Left hindlimb (tissue), 1 donor: ENCODE measurements around the gene COL19A1.
"Not testable (repeated sequence)": the region's sequence is repeated elsewhere in the genome, so short reads cannot be mapped to it uniquely, and the experiment has no call there.

Source experiments
- DNase-seq: peaks from one replicate; pipeline ENCODE4 v3.0.0-alpha.2; 2018

The COL19A1 gene

DNA sequence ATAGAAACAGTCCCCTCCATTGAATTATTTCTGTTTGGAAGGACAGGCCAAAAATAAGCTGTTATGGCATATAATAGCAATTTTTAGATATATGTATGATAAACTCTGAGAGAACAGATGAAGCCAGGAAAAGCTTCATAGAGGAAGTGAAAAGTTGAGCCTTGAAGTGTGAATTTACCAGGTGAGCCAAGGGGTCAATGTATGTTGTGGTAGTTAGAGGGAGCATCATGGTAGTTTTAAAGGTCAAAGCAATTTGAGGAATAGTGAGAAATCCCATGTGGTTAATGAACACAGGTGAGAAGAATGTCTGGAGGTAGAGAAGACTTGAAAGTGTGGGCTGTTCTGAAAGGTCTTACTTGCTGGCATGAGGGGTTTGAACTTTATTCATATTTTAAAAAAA lies 47.0 kb downstream of the COL19A1 start:
- no peak for DNase-seq

DNA sequence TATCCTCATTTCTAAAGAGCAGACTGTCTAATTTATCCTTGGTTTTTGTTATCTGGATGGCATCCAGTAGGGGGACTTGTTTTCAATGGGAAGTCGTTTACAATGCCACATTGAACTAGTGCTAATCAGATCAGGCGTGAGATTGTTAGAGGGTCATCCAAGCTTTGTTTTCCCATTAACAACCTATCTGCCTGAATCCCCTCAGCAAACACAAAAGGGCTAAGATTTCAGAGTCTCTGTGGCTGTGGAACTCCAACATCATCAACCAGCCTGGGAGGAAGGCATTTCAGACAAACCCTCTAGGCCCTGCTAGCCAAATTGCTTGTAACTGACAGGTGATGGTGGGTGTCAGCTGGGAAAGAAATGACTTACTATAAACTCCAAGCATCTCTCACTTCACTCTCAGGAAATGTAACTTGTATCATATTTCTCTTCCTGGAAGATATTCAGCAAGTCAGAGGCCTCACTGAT lies 47.7 kb downstream of the COL19A1 start:
- DNase-seq = no peak

DNA sequence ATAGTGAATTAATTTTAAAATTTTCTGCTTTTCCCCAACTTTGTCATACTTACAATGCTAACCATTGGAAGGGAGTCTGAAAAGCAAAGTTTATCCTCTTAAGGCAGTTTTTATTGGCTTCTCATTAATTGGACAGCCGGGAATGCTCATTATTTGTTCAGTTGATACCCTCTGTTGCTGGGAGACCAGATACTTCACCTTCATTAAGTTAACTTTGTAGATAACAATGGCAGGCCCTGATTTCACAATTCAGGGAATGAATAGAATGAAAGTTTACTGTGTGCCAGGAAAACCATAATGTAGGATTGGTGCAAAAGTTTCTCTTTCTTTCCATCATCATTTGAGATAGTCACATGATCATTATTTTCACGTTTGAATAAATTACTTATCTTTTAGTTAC lies 49.0 kb downstream of the COL19A1 start:
- DNase-seq = no peak

DNA sequence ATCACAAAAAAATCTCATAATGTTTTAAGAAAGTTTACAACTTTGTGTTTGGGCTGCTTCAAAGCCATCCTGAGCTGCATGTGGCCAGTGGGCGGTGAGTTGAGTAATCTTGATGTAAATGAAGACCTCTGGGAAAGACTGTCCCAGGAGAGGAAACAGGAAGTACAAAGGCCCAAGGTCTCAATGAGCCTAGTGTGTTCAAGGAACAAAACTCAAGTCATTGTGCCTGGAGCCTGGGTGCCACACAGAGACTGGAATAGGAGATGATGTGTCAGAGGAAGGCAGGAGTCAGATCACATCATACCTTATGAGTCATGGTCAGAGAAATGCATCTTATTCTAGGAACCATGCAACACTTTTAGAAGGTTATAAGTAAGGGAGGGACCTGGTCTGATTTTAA lies 51.5 kb downstream of the COL19A1 start:
- no peak for DNase-seq

DNA sequence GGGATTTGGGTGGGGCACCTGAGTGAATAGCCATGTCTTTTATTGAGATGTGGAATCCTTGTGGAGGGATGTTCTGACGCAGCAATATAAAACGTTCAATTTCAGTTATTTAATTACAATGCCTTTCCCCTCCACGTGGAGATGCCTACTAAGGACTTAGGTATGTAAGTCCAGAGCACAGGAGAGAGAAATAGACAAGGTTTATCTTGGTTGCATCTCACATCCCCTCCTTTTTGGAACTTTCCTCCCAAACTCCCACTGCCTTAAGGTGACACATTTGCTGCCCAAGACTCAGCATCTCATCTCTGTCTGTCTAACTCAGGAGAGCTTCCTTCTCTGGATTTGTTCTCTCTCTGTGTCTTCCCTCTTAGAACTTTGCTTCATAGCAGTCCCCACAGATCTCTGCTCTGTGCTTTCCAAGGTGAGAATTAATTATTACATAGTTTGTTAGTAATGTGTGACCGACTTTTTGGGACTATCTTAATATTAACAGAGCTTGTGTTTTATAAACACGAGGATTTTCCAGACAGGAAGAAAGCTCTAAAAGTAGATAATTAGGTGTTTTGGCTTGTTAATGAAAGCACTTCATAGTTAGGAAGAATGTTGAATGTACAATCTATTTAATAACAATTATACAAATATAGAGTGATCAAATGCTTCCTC lies 52.6 kb downstream of the COL19A1 start:
- DNase-seq = no peak

DNA sequence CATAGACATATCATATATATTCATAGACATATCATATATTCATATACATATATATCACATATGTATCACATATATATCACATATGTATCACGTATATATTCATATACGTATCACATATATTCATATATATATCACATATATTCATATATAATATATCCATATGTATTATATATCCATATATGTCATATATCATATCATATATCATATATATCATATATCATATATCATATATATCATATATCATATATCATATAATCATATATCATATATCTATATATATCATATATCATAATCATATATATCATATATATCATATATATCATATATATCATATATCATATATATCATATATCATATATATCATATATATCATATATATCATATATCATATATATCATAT lies 54.7 kb downstream of the COL19A1 start:
- not testable (repeated sequence) for DNase-seq

DNA sequence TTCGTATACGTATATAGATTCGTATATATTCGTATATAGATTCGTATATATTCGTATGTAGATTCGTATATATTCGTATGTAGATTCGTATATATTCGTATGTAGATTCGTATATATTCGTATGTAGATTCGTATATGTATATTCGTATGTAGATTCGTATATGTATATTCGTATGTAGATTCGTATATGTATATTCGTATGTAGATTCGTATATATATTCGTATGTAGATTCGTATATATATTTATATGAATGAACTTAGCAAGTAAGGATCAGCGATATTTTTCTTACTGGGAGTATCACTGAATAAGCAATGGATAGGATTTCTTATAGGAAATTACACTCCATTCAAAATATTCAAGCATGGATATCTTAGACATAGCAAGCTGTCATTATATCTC lies 55.3 kb downstream of the COL19A1 start:
- DNase-seq = not testable (repeated sequence)

DNA sequence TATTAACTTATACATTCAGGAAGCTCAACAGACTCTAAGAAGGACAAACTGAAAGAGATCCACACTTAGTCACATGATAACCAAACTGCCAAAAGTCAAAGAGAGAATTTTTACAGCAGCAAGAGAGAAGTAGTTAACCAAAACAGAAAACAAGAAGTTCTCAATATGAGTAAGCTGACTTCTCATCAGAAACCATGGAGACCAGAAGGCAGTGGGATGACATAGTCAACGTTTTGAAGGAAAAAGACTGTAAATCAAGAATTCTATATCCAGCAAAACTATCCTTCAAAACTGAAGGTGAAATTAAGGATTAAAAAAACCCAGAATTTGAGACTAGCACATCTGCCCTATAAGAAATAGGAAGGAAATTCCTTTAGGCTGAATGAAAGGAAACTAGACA lies 60.4 kb downstream of the COL19A1 start:
- no peak for DNase-seq

DNA sequence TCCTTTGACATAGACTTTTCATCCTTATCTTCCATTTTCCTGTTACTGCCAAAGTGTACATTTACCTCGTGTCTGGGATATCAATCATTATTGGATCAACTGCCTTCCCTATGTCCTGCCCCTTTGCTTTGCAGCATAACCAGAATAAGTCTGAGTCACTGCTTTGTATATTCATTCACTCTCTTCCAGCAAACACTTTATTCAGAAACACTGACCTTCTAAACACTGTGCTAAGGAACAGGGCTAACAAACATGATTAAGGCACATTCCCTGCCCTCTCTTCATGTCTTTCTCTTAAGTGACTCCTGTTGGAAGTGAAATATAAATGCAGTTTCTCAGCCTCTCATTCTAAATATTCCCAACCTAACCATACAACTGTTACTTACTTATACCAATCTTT lies 66.9 kb downstream of the COL19A1 start:
- no peak for DNase-seq

DNA sequence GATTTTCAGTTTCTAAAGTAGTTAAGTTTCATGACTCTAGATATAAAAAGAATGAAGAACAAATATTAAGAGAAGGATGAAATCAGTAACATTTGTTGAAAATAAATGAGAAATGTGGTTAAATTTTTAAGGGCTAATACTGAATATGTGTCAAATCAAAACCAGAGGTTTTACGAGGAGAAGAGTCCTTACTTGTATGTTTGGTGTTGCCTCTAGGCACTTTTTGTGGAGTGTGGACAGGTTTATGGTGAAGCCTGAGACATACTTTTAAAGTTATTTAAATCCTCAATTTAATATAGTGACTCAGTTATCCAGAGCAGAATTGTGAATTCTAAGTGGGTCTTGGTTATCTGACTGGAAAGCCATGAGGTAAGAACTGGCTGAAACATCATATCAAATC lies 68.7 kb downstream of the COL19A1 start:
- no peak for DNase-seq

DNA sequence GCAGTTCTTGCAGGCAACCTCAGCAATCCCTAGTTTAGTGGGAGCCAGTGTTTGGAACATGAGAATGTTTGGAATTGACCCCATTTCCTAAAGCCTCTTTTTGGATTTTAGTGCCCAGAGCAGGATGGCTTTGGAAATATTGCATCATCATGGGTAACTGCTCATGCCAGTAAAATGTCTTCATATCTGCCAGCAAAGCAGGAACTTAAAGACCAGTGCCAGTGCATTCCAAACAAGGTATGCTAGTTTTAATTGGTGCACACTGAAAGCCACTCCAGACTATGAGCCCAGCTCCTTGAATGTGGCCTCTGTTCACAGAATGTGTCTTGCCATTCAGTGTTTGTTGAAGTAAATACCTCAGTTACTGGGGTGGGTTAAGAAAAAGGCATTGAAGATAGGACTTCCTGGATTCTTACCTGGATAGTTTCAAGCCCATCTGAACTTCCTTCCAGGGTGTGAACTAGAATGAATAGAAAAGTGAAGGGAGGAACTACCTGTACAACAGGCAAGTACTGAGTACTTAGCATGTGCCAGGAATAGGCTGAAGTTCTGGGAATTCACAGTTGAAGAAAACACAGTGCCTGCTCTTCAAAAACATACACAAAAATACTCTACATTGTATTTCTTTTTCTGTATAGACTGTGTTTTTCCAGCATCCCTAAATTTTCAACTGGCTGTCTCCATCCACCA lies 70.5 kb downstream of the COL19A1 start:
- DNase-seq = no peak

DNA sequence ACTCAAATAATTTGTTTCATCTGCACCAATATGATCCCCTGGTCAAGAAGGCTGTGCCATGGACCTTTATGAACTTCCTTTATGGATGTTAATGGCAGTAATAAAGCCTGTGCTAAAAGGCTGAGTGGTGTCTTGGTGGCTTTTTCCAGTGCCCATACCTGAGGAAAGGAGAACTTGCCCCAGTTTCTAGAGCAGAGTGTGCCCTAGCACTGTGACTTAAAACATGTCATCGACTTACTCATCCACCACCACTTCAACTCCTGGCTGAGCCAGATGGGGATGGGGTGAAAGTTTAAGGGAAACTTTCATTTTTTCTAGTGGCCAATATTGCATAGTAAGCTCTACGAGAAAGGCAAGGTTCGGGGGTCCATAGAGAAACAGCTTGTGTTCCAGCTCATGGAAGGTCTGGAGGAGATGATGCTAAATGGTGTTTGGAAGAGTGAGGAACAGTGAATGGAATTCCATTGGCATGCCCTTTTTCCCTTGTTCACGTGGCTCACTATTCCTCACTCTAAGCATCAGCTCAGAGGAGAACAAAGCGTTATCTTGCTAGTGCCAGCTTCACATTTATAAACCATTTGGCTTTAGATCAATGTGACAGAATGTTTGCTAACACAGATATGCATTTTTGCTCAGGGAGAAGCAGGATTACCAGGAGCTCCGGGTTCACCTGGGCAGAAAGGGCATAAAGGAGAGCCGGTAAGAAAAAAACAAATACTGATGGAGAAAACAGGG lies 71.2 kb downstream of the COL19A1 start:
- no peak for DNase-seq

DNA sequence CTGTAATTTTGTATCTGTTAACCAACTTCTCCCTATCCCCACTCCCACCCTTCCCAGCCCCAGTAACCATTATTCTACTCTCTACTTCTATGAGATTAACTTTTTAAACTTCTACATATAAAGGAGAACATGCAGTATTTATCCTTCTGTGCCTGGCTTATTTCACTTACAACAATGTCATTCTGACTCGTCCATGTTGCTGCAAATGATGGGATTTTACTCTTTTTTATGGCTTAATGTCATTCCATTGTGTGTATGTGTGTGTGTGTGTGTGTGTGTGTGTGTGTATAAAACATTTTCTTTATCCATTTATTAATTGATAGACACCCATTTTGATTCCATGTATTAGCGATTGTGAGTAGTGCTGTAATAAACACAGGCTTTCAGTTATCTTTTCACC lies 76.1 kb downstream of the COL19A1 start:
- DNase-seq = no peak

DNA sequence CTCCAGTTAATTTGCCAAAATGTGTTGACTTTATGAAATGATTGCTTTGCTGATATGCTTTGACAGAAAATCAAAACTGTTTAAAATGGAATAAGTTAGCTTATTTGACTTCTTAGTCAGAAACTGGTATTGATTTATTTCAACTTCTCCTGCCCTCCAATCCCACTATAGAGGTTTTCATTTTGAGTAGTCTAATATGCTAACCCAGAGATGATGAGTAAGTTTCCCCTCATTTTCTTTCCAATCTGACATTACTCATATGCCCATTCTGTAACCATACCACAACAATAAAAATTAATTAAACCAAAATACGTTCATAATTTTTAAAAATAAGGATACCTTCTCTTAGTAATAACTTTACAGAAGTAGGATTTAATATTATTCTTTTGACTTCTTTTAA lies 78.8 kb downstream of the COL19A1 start:
- no peak for DNase-seq

DNA sequence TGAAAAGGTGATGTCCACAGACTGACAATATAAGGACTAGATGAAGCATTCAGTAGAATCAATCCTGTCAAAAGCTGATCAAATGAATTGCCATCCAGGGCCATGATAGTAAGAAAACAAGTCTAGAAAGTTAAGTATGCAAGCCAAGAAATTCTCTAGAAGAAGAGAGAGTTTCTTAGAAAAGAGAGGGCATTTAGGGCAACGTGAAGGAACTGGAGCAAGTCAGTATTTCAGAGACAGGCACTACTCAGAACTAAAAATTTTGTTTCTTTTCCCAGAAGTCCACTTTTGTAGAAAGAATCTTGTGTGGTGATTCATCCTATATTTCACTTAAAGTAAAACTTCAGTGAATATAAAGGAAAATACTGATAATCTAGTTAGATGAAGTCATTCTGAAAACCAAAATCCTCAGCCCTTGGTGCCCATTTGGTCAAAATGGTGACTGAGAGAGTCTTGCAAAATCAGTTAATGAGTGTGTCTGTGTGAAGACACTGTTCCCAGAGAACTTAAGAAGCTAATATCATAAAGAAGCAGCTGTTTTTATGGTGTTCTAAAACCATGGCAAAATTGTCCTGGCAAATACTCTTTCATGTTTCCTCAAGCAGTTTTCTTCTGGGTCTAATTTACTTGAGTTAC lies 82.2 kb downstream of the COL19A1 start:
- no peak for DNase-seq

DNA sequence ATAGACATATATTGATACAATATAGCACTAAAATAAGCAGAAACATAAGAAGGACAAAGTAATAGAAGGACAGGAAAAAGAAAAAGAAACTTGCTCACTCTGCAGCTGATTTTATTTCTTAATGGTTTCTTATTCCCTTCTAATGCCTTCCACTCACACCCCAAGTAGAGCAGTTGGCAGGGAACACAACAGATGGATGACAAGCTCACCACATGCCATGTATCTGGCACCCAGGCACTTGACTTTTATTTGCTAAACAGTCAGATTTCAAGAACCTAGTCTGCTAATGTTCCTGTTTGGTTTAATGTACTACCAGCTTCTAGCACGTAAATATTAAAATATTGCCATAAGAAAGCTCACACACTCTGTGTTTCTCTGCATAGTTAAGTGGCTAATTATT lies 87.1 kb downstream of the COL19A1 start:
- no peak for DNase-seq

DNA sequence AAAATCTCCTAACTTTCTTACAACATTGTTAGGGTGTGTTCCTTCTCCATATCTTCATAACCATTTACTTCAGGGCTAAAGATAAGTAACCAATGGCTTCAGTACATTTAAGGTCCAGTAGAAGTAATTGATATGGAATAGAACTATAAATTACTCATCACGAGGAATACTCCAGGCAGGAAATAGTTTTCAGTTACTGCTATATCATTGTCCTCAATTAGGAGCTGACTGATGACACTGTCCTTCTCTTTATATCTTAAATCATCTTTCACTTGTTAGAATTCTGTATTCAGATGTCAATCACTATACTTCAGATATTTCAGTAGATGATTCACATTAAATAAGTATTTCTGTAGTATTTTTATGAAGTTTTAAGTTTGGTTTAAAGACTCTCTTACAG lies 88.4 kb downstream of the COL19A1 start:
- no peak for DNase-seq

DNA sequence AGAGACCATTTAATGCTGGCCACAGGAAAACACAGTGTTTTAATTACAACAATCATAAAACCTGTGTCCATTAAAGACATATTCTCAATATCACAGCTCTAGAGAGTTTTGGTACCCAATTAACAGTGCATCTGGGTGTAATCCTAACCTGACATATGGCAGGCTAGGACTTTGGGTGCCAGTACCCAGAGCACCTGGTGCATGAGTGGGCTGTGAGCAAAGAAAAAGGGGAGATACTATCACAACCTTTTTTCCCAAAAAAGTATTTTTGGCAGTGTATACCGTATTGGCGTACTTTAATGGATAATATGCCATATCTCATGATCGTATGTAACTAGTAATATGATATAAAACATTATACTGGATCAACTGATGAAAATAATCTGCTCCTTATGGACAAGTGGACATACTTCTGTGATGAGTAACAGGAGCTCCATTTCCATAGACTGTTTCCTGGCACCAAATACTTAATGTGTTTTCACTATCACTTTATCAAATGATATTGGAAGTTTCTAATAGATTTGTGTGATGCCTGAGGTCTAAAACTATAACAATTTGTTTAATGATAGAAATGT lies 91.7 kb downstream of the COL19A1 start:
- DNase-seq = no peak

DNA sequence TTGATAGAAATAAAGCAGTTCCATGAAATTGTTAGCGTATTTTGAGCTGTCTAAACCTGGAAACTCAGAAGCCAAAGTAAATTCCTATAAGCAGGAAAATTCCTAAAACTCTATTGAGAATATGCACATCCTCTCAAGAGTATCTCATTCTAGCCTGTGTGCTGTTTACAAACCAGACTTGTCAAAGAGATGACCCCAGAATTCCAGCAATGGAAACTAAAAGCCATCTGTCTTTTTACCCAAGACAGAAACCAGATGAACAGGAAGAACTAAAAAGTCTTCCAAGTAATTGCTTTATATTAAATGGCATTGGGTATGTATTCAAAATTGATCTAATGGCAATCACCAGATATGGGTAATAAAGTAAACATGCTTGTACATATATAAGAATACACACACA lies 92.6 kb downstream of the COL19A1 start:
- no peak for DNase-seq

DNA sequence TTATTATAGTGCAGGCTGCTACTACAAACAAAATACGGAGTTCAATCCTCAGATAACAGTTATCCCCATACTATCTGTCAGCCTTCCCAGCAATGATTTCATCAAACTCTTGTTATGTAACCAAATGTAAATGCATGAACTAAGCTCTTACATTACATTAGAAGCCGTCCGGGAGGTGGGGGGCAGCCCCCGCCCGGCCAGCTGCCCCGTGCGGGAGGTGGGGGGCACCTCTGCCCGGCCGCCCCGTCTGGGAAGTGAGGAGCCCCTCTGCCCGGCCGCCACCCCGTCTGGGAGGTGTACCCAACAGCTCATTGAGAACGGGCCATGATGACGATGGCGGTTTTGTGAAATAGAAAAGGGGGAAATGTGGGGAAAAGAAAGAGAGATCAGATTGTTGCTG lies 99.6 kb downstream of the COL19A1 start:
- DNase-seq = not testable (repeated sequence)

DNA sequence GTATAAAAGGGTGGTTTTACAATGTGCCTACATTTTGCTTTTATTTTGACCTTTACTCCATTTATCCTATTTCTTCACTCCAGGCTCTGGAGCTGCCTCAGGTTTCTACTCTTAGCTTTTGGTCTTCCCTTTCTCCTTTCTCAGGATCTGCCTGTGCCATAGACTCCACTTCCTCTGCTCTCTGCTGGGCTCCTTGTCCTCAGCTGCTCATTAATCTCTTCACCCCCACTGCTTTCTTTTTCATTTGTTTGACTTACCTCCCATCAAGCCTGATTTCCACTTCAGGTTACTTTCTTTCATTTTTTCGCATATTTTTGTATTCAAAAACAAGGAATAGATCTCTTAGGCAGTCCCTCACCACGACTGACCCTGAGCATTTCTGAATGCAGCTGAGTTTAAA lies 106.8 kb downstream of the COL19A1 start:
- no peak for DNase-seq

DNA sequence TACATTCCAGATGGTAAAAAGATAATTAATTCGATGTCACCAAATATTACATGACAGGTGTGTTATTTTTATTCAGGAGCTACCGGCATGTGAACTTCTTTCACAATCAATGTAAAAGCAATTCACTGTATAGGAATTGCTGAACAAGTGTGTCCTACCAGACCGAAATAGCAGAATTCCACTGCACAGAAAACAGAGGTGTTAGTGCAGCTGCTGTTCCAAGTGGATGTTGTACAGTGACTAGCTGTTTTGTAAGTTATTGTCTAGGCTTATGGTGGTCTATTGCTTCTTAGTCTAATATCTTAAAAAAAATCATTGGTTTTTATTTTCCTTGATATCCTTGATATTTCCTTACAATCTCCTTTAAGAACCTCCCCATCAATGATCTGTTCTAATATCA lies 107.4 kb downstream of the COL19A1 start:
- DNase-seq = no peak

DNA sequence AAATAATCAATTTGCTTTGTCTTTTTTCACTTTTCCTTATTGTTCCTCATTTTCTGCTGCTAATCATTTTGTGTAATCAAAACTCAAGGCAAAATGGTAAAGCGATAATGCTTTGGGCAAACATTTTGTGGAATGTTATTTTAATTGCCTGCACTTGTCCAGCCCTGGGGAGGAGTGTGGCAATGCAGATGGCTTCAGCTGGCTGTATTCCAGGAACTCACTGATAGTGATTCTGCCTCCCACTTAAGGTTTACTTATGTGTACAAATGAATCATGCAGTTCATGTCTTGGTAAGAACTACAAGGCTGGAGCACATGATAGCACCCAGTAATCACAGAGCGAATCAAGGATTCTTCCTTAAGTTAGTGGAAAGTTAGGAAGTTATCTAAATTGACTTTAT lies 107.8 kb downstream of the COL19A1 start:
- DNase-seq = no peak
